GM19324 (cell line): Measurements from ENCODE around the gene ADCYAP1R1.

Experiments used
- ATAC-seq: cut with Tn5 transposase; IDR thresholded peaks from one replicate; pipeline ENCODE4 v1.9.1; 2021; ENCODE audit warnings: mild to moderate bottlenecking, moderate library complexity; ENCODE audit not compliant: unreplicated experiment, low FRiP score

ADCYAP1R1 gene

GRCh38 chr7:31065840-31066239, 13.7 kb downstream of the ADCYAP1R1 start:
- ATAC-seq = no peak

- no peak for ATAC-seq
Observed at GRCh38 chr7:31066516-31067130, 14.5 kb downstream of the ADCYAP1R1 start.

GRCh38 chr7:31067491-31067890, 15.4 kb downstream of the ADCYAP1R1 start:
- no peak for ATAC-seq

- no peak for ATAC-seq
Observed at GRCh38 chr7:31068006-31068675, 16.0 kb downstream of the ADCYAP1R1 start.

- no peak for ATAC-seq
Observed at GRCh38 chr7:31069860-31070555, 17.9 kb downstream of the ADCYAP1R1 start.

- ATAC-seq = no peak
Observed at GRCh38 chr7:31070991-31071644, 19.0 kb downstream of the ADCYAP1R1 start.

GRCh38 chr7:31071645-31072029, 19.5 kb downstream of the ADCYAP1R1 start:
- ATAC-seq = no peak

GRCh38 chr7:31073326-31074119, 21.4 kb downstream of the ADCYAP1R1 start:
- ATAC-seq = no peak

- ATAC-seq = no peak
Observed at GRCh38 chr7:31074120-31074383, 21.9 kb downstream of the ADCYAP1R1 start.

- no peak for ATAC-seq
Observed at GRCh38 chr7:31074403-31075085, 22.4 kb downstream of the ADCYAP1R1 start.

- no peak for ATAC-seq
Observed at GRCh38 chr7:31075086-31075405, 22.9 kb downstream of the ADCYAP1R1 start.

GRCh38 chr7:31076051-31076450, 23.9 kb downstream of the ADCYAP1R1 start:
- ATAC-seq = no peak

- ATAC-seq = no peak
Observed at GRCh38 chr7:31076641-31077310, 24.7 kb downstream of the ADCYAP1R1 start.

GRCh38 chr7:31077484-31078362, 25.6 kb downstream of the ADCYAP1R1 start:
- no peak for ATAC-seq

GRCh38 chr7:31078363-31078990, 26.4 kb downstream of the ADCYAP1R1 start:
- ATAC-seq = no peak

- ATAC-seq = no peak
Observed at GRCh38 chr7:31079126-31079823, 27.2 kb downstream of the ADCYAP1R1 start.

GRCh38 chr7:31079824-31080511, 27.9 kb downstream of the ADCYAP1R1 start:
- ATAC-seq = no peak
